GM12878 (cell line): Measurements from ENCODE around the gene ADGRF4. TPM values are rescaled to one million over a fixed set of nuclear protein-coding genes. Genes with fewer than 3 reads are reported as not detected.

Source experiments
- ATAC-seq: fragments of 200-7000 bp; cut with Tn5 transposase; 3 replicates; pipeline ENCODE4 v1.9.1; 2020; ENCODE audit warnings: mild to moderate bottlenecking, moderate library complexity
- BruUV-seq: library from RNA; stranded (reverse); fragments of 400-500 nt; replicated peaks from 2 replicates; lab custom pipeline; 2021; lab: Mats Ljungman, UMichigan
- CTCF ChIA-PET: fragments of 300-600 bp; sonication (Branson Sonifier 250); formaldehyde crosslinking; extraction: SDS; loops from one replicate; lab custom pipeline; 2021; ENCODE audit warnings: inconsistent platforms; lab: Yijun Ruan, JAX
- POLR2A ChIA-PET: fragments of 350-600 bp; formaldehyde crosslinking; extraction: SDS; loops from one replicate; lab custom pipeline; 2021; ENCODE audit warnings: inconsistent platforms; lab: Charles Lee
- RAD21 ChIA-PET: fragments of 300-600 bp; sonication (Branson Sonifier 250); formaldehyde crosslinking; loops from one replicate; lab custom pipeline; 2023; ENCODE audit warnings: antibody characterized with exemption; ENCODE audit not compliant: unreplicated experiment; lab: Charles Lee
- SMC1A ChIA-PET: fragments of 300-600 bp; sonication (Branson Sonifier 250); formaldehyde crosslinking; loops from one replicate; lab custom pipeline; 2023; ENCODE audit not compliant: unreplicated experiment, uncharacterized antibody; lab: Charles Lee
- DNase-seq: peaks from one replicate; pipeline ENCODE4 v3.0.0-alpha.2; 2011; ENCODE audit warnings: low read depth, low spot score
- FAIRE-seq: peaks from 3 replicates; lab custom pipeline; 2011; peaks lifted over from hg19 to GRCh38; lab: Jason Lieb, UNC
- H2AFZ ChIP-seq: 2 replicates; pipeline ENCODE4 v1.6.0; 2011; ENCODE audit warnings: low read depth, low read length, control low read depth; ENCODE audit not compliant: control insufficient read depth
- H3K27ac ChIP-seq: 2 replicates; pipeline ENCODE4 v1.5.1; 2011; ENCODE audit warnings: control low read depth; ENCODE audit not compliant: control insufficient read depth, insufficient read depth
- H3K27me3 ChIP-seq, 2 experiments: replicated peaks in 1 of 2; 2 replicates each; pipeline versions ENCODE4 v1.6.0 to v1.6.1; 2011; ENCODE audit warnings: low read length in 1 of 2; ENCODE audit not compliant: control insufficient read depth in 2 of 2, insufficient read depth in 2 of 2
- H3K36me3 ChIP-seq, 2 experiments: 2 replicates each; pipeline ENCODE4 v1.5.1; 2011; ENCODE audit warnings: low read length in 1 of 2; ENCODE audit not compliant: control insufficient read depth in 2 of 2, insufficient read depth in 2 of 2
- H3K4me1 ChIP-seq: 2 replicates; pipeline ENCODE4 v1.6.1; 2011; ENCODE audit warnings: mild to moderate bottlenecking, low read length, moderate library complexity, mixed read lengths; ENCODE audit not compliant: control insufficient read depth, insufficient read depth
- H3K4me2 ChIP-seq: 2 replicates; pipeline ENCODE4 v1.6.0; 2011; ENCODE audit warnings: control low read depth; ENCODE audit not compliant: control insufficient read depth, insufficient read depth
- H3K4me3 ChIP-seq: fragments of 200-600 bp; sonication (generic); 2 replicates; pipeline ENCODE4 v1.5.1; 2016
- H3K79me2 ChIP-seq: 2 replicates; pipeline ENCODE4 v1.6.0; 2011; ENCODE audit warnings: low read length; ENCODE audit not compliant: control insufficient read depth, insufficient read depth
- H3K9ac ChIP-seq: 2 replicates; pipeline ENCODE4 v1.8.0; 2011; ENCODE audit warnings: low read length, control low read depth, mixed read lengths; ENCODE audit not compliant: control insufficient read depth, insufficient read depth
- H3K9me3 ChIP-seq: replicated peaks from 3 replicates; pipeline ENCODE4 v1.5.1; 2011; ENCODE audit warnings: mild to moderate bottlenecking, low read length; ENCODE audit not compliant: control insufficient read depth, insufficient read depth
- H4K20me1 ChIP-seq: 2 replicates; pipeline ENCODE4 v1.6.0; 2011; ENCODE audit not compliant: control insufficient read depth, insufficient read depth
- CHD2 ChIP-seq: IDR thresholded peaks from 2 replicates; pipeline ENCODE4 v1.6.1; 2011; ENCODE audit warnings: low read depth, low read length, improper control_type of control experiment, borderline replicate concordance
- CREB1 ChIP-seq: IDR thresholded peaks from 2 replicates; pipeline ENCODE4 v1.6.1; 2012; ENCODE audit warnings: low read depth, mild to moderate bottlenecking, inconsistent platforms
- ESRRA ChIP-seq: IDR thresholded peaks from 2 replicates; pipeline ENCODE4 v1.6.1; 2012; ENCODE audit warnings: mild to moderate bottlenecking, low read length, improper control_type of control experiment
- EZH2 ChIP-seq: IDR thresholded peaks from 2 replicates; pipeline ENCODE4 v1.6.1; 2012; ENCODE audit warnings: low read depth, mild to moderate bottlenecking, control low read depth, inconsistent platforms, low read length, borderline replicate concordance; ENCODE audit not compliant: control insufficient read depth
- JUND ChIP-seq: IDR thresholded peaks from 2 replicates; pipeline ENCODE4 v1.6.1; 2012; ENCODE audit warnings: low read depth, mild to moderate bottlenecking, low read length, improper control_type of control experiment, moderate library complexity
- NFYA ChIP-seq: IDR thresholded peaks from 2 replicates; pipeline ENCODE4 v1.6.1; 2011; ENCODE audit warnings: low read depth, mild to moderate bottlenecking, low read length, improper control_type of control experiment, borderline replicate concordance
- POLR2AphosphoS5 ChIP-seq: IDR thresholded peaks from 2 replicates; pipeline ENCODE4 v1.6.1; 2011; ENCODE audit warnings: mild to moderate bottlenecking, low read length, inconsistent platforms
- SRF ChIP-seq, 2 experiments: IDR thresholded peaks; 2 replicates each; pipeline ENCODE4 v1.6.1; 2011; ENCODE audit warnings: low read depth in 2 of 2, low read length in 2 of 2, mild to moderate bottlenecking in 1 of 2, moderate library complexity in 1 of 2
- YBX1 ChIP-seq: fragments of 450-650 bp; IDR thresholded peaks from 2 replicates; pipeline ENCODE4 v1.6.1; 2016; ENCODE audit warnings: antibody characterized with exemption
- ZBTB40 ChIP-seq: fragments of 450-650 bp; IDR thresholded peaks from 2 replicates; pipeline ENCODE4 v1.6.1; 2016; ENCODE audit warnings: mild to moderate bottlenecking, moderate library complexity, borderline replicate concordance
- ZNF622 ChIP-seq: fragments of 450-650 bp; IDR thresholded peaks from 2 replicates; pipeline ENCODE4 v1.6.1; 2017; ENCODE audit warnings: mild to moderate bottlenecking, inconsistent platforms
- WGBS: methylation state at CpG from one replicate; pipeline ENCODE4 v1.1.6; 2016; ENCODE audit warnings: low lambda C conversion rate; ENCODE audit not compliant: insufficient replicate concordance, insufficient coverage; ENCODE audit errors: missing lambda C conversion rate; 5-methylcytosine and 5-hydroxymethylcytosine counted together
- in situ Hi-C: fragments of 300-500 bp; cut with MboI; formaldehyde crosslinking; loops from 9 replicates; pipeline ENCODE4 v1.14.3; 2018; ENCODE audit warnings: mixed read lengths
- intact Hi-C: fragments of 100-400 bp; cut with micrococcal nuclease; formaldehyde crosslinking; loops from one replicate; pipeline ENCODE4 v1.14.2; 2022; ENCODE audit not compliant: unreplicated experiment
- polyA plus RNA-seq, 11 experiments: library from polyadenylated mRNA; depleted of rRNA in 4 of 11; unstranded in 6 of 11; stranded (reverse) in 5 of 11; fragments of >200 nt; fragmentation: Nextera tagmentation in 4 of 11; fragmentation: Illumina TruSeq in 1 of 11; extraction: Ambion mirVana in 4 of 11; extraction: Trizol in 1 of 11; gene quantifications; 1 replicate in 1 of 11; 2 replicates in 10 of 11; pipeline versions ENCODE4 v1.2.1 to v1.2.3, GENCODE V29; 2011 to 2016; ENCODE audit warnings: inconsistent platforms in 2 of 11, missing spikeins in 2 of 11, low read depth in 1 of 11
- total RNA-seq, 4 experiments: library from RNA; depleted of rRNA in 3 of 4; stranded (reverse); fragments of >200 nt in 3 of 4; fragmentation: Illumina TruSeq in 1 of 4; extraction: Trizol in 1 of 4; gene quantifications; 2 replicates each; pipeline versions ENCODE4 v1.2.1 to v1.2.3, GENCODE V29; 2013 to 2021
- TF ChIP-seq, protein P1 (sequence below): fragments of 150-350 bp; IDR thresholded peaks from 2 replicates; pipeline ENCODE4 v1.6.1; 2014; ENCODE audit warnings: mild to moderate bottlenecking, low read depth, low read length

ADGRF4 gene
- total and polyA plus RNA-seq, 10 of the 15 experiments (the other 5 are each of a cell fraction or from before 2014, with no cell fraction given): 0.04 to 0.12 (median 0.06) TPM; not detected in 5

DNA sequence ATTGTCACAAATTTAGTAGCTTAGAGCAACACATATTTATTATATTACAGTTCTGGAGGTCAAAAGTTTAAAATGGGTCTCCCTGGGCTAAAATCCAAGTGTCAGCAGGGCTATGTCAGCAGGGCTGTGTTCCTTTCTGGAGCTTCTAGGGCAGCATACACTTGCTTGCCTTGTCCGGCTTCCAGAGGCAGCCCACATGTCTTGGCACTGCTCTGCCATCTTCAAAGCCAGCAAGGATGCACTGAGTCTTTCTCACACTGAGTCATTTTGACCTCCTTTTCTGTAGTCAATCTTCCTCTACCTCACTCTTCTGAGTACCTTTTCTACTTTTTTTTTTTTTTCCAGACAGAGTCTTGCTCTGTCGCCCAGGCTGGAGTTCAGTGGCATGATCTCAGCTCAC, 39.0 kb downstream of the ADGRF4 start:
- TF ChIP-seq, protein P1, sequence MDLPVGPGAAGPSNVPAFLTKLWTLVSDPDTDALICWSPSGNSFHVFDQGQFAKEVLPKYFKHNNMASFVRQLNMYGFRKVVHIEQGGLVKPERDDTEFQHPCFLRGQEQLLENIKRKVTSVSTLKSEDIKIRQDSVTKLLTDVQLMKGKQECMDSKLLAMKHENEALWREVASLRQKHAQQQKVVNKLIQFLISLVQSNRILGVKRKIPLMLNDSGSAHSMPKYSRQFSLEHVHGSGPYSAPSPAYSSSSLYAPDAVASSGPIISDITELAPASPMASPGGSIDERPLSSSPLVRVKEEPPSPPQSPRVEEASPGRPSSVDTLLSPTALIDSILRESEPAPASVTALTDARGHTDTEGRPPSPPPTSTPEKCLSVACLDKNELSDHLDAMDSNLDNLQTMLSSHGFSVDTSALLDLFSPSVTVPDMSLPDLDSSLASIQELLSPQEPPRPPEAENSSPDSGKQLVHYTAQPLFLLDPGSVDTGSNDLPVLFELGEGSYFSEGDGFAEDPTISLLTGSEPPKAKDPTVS: no peak
- TF ChIP-seq NFYA (no peak), SRF (IDR thresholded peaks at IDR 0.05; ENCODE audit: low read depth in 2 of 2, low read length in 2 of 2) (no peak), CREB1 (no peak), POLR2AphosphoS5 (no peak), ZNF622 (no peak), YBX1 (no peak), JUND (no peak), ESRRA (no peak), EZH2 (no peak), CHD2 (no peak), ZBTB40 (no peak)
- ChIA-PET RAD21 (interaction anchor here (1.1 to 1.6 kb wide), 2 partner anchors 43 to 379 kb away, joined by 3 read pairs; no protein-coding TSS in a partner anchor), POLR2A (no interaction called here), CTCF (interaction anchor here (0.6 to 1.5 kb wide), 4 partner anchors 16 to 273 kb away, joined by 3 to 5 read pairs (median 3); no protein-coding TSS in a partner anchor), SMC1A (interaction anchor here (0.9 to 1.5 kb wide), 2 partner anchors 85 to 106 kb away, joined by 3 to 4 read pairs; no protein-coding TSS in a partner anchor)
- FAIRE-seq: no peak
- no peak overlapping the region for H2AFZ ChIP-seq
- H3K9me3 ChIP-seq: no peaks in the 10 kb centered on the region
- H4K20me1 ChIP-seq: no peaks in the 10 kb centered on the region
- no TSS peak for BruUV-seq
- intact Hi-C loops: no loop called here
- no peaks in the 10 kb centered on the region for H3K36me3 ChIP-seq
- no peak overlapping the region for H3K4me2 ChIP-seq
- 92% methylated on average over 2 of the region's 2 CpGs for WGBS
- H3K9ac ChIP-seq: no peak overlapping the region
- H3K27me3 ChIP-seq: no peaks in the 10 kb centered on the region
- H3K4me1 ChIP-seq: peaks cover 4% of the 10 kb centered on the region; the same call in 1 of the 2 replicates
- H3K27ac ChIP-seq: no peak overlapping the region
- in situ Hi-C loops: loop anchor here (5.0 kb wide), 1 partner anchor 105 kb away; no protein-coding TSS in a partner anchor
- no peaks in the 10 kb centered on the region for H3K79me2 ChIP-seq
- no peak for ATAC-seq
- DNase-seq: no peak
- no peak overlapping the region for H3K4me3 ChIP-seq
